Thyroid gland (tissue), 4 donors: ENCODE results near the gene ASIC3.

Source experiments
- CTCF ChIP-seq, 6 experiments: fragments of 200-600 bp in 3 of 6; fragments of 450-650 bp in 3 of 6; sonication (generic) in 3 of 6; IDR thresholded peaks; one replicate each; pipeline ENCODE4 v1.5.1; 2016 to 2019; ENCODE audit warnings: antibody characterized with exemption in 6 of 6, mild to moderate bottlenecking in 2 of 6, inconsistent platforms in 1 of 6, moderate library complexity in 1 of 6
- POLR2A ChIP-seq, 2 donors: fragments of 450-650 bp; IDR thresholded peaks; one replicate each; pipeline ENCODE4 v1.6.1; 2017; ENCODE audit warnings: antibody characterized with exemption in 2 of 2, mild to moderate bottlenecking in 2 of 2, moderate library complexity in 1 of 2

- no peak for TF ChIP-seq POLR2A (IDR thresholded peaks at IDR 0.05)
- TF ChIP-seq CTCF (IDR thresholded peaks at IDR 0.05): no peak
Observed at GRCh38 chr7:151060113-151060415, 11.7 kb downstream of the ASIC3 start.
